ENCODE results near the gene DPP4.

DPP4 gene

GRCh38 chr2:162070228-162070936, 3.6 kb downstream of the DPP4 start:
- peak overlapping the region in 1 of 2 donors; percentile 19 for H3K4me3 ChIP-seq (replicated peaks in 1 of 2; ENCODE audit: low read depth in 2 of 2, low read length in 2 of 2)
- no peak for TF ChIP-seq CTCF (IDR thresholded peaks at IDR 0.05; ENCODE audit: low read depth, low read length)
- peak; percentile 55 to 70 for DNase-seq (ENCODE audit: low read depth in 2 of 2)

- no peak overlapping the region for H3K4me3 ChIP-seq (replicated peaks in 1 of 2; ENCODE audit: low read depth in 2 of 2, low read length in 2 of 2)
- no peak for DNase-seq (ENCODE audit: low read depth in 2 of 2)
- TF ChIP-seq CTCF (IDR thresholded peaks at IDR 0.05; ENCODE audit: low read depth, low read length), result no peak
Observed at GRCh38 chr2:162069267-162069903, 4.6 kb downstream of the DPP4 start.

- H3K4me3 ChIP-seq (replicated peaks in 1 of 2; ENCODE audit: low read depth in 2 of 2, low read length in 2 of 2), result no peak overlapping the region
- DNase-seq (ENCODE audit: low read depth in 2 of 2), result no peak
- TF ChIP-seq CTCF (IDR thresholded peaks at IDR 0.05; ENCODE audit: low read depth, low read length), result no peak
Observed at GRCh38 chr2:162067596-162067995, 6.4 kb downstream of the DPP4 start.

- DNase-seq (ENCODE audit: low read depth in 2 of 2), result no peak
- no peak overlapping the region for H3K4me3 ChIP-seq (replicated peaks in 1 of 2; ENCODE audit: low read depth in 2 of 2, low read length in 2 of 2)
- TF ChIP-seq CTCF (IDR thresholded peaks at IDR 0.05; ENCODE audit: low read depth, low read length), result no peak
Observed at GRCh38 chr2:162065767-162066166, 8.2 kb downstream of the DPP4 start.

GRCh38 chr2:162063899-162064298, 10.1 kb downstream of the DPP4 start:
- no peak for TF ChIP-seq CTCF (IDR thresholded peaks at IDR 0.05; ENCODE audit: low read depth, low read length)
- H3K4me3 ChIP-seq (replicated peaks in 1 of 2; ENCODE audit: low read depth in 2 of 2, low read length in 2 of 2), result no peak overlapping the region
- DNase-seq (ENCODE audit: low read depth in 2 of 2), result no peak

GRCh38 chr2:162063281-162063680, 10.7 kb downstream of the DPP4 start:
- no peak for TF ChIP-seq CTCF (IDR thresholded peaks at IDR 0.05; ENCODE audit: low read depth, low read length)
- H3K4me3 ChIP-seq (replicated peaks in 1 of 2; ENCODE audit: low read depth in 2 of 2, low read length in 2 of 2), result no peak overlapping the region
- no peak for DNase-seq (ENCODE audit: low read depth in 2 of 2)

All from cardiac fibroblast (primary cell).